ENCODE data around the gene CELSR1.

CELSR1 gene

GRCh38 chr22:46521994-46522393 is 15.4 kb downstream of the CELSR1 start:
- no peak for DNase-seq (ENCODE audit: extremely low read depth, low read depth)
- H3K4me3 ChIP-seq (replicated peaks; ENCODE audit: low read depth, low read length) = no peak overlapping the region
- TF ChIP-seq, protein P1, sequence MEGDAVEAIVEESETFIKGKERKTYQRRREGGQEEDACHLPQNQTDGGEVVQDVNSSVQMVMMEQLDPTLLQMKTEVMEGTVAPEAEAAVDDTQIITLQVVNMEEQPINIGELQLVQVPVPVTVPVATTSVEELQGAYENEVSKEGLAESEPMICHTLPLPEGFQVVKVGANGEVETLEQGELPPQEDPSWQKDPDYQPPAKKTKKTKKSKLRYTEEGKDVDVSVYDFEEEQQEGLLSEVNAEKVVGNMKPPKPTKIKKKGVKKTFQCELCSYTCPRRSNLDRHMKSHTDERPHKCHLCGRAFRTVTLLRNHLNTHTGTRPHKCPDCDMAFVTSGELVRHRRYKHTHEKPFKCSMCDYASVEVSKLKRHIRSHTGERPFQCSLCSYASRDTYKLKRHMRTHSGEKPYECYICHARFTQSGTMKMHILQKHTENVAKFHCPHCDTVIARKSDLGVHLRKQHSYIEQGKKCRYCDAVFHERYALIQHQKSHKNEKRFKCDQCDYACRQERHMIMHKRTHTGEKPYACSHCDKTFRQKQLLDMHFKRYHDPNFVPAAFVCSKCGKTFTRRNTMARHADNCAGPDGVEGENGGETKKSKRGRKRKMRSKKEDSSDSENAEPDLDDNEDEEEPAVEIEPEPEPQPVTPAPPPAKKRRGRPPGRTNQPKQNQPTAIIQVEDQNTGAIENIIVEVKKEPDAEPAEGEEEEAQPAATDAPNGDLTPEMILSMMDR (IDR thresholded peaks at IDR 0.05; ENCODE audit: low read depth, low read length, missing control alignments) = no peak

DNA sequence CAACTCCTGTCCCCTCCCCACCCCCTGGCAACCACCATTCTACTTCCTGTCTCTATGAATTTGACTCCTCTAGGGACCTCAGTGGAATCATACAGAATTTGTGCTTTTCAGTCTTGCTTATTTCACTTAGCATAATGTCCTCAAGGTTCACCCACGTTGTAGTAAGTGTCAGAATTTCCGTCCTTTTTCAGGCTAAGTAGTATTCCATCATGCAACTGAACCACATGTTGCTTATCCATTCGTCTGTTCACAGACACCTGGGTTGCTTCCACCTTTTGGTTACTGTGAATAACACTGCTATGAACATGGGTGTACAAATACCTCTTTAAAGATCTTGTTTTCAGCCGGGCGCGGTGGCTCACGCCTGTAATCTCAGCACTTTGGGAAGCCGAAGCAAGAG is 16.5 kb downstream of the CELSR1 start:
- no peak for DNase-seq (ENCODE audit: extremely low read depth, low read depth)
- no peak overlapping the region for H3K4me3 ChIP-seq (replicated peaks; ENCODE audit: low read depth, low read length)
- TF ChIP-seq, protein P1 (IDR thresholded peaks at IDR 0.05; ENCODE audit: low read depth, low read length, missing control alignments) = no peak

GRCh38 chr22:46519377-46519776 is 18.0 kb downstream of the CELSR1 start:
- TF ChIP-seq, protein P1 (IDR thresholded peaks at IDR 0.05; ENCODE audit: low read depth, low read length, missing control alignments) = no peak
- no peak for DNase-seq (ENCODE audit: extremely low read depth, low read depth)

DNA sequence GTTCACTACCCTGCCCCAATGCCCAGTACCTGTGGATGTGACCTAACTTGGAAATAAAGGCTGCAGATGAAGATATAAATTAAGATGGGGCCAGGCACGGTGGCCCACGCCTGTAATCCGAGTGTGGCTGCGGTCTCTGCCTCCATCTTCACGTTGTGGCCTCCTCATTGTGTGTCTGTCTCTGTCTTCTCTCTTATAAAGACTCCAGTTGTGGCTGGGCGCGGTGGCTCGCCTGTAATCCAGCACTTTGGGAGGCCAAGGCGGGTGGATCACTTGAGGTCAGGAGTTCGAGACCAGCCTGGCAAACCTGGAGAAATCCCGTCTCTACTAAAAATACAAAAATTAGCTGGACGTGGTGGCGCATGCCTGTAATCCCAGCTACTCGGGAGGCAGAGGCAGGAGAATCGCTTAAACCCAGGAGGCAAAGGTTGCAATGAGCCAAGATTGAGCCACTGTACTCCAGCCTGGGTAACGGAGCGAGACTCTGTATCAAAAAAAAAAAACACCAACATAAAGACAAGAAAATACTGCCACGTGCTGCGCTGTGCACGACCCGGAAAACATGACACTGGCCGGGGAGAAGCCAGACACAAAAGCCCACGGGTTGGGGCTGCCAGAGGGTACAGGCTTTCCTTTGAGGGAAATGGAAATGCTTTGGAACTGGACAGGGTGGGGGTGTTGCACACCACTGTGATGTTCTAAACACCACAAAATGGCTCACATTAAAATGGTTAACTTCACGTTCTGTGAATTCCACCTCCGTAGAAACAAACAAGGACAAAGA is 18.7 kb downstream of the CELSR1 start:
- no peak for DNase-seq (ENCODE audit: extremely low read depth, low read depth)
- H3K4me3 ChIP-seq (replicated peaks; ENCODE audit: low read depth, low read length) = no peak overlapping the region
- TF ChIP-seq, protein P1 (IDR thresholded peaks at IDR 0.05; ENCODE audit: low read depth, low read length, missing control alignments) = no peak

More at GRCh38 chr22:46519377-46519776, 18.0 kb downstream of the CELSR1 start:
- no peak overlapping the region for H3K4me3 ChIP-seq (replicated peaks; ENCODE audit: low read depth, low read length)

DNA sequence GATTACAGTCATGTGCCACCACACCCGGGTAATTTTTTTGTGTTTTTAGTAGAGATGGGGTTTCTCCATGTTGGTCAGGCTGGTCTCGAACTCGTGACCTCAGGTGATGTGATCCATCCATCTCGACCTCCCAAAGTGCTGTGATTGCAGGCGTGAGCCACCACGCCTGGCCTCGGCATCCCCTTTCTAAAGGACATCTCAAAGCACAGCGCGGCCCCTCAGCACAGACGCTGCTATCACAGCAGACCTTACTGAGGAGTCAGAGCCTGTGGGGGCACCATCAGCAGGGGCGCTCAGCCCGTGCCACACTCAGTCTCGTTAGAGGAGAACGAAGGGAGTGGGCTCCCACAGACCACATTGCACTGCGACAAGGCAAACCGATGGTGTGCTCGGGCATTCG is 19.4 kb downstream of the CELSR1 start:
- TF ChIP-seq, protein P1 (IDR thresholded peaks at IDR 0.05; ENCODE audit: low read depth, low read length, missing control alignments) = no peak
- no peak overlapping the region for H3K4me3 ChIP-seq (replicated peaks; ENCODE audit: low read depth, low read length)
- no peak for DNase-seq (ENCODE audit: extremely low read depth, low read depth)

DNA sequence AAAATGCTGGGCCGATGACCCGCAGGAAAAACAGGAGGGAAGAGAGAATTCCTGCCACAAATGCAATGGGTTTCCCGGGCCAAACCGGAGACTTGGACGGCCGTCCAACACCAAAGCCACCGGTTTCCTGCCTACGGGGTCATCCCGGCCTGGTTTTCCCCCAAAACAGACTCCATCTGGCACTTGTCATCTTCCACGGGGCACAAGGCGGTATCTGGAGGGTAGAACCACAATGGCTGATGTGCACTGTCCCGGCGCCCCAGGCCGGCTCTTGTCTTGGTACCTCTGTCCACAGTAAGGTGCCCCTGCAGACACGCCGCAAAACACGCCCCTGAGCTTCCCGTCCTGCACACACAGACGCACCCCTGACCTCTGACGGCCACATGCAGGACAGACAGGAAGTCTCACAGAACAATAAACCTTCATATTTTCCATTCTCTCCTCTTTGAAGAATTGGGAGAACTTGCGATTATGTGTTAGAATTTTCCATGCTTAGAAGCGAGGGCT is 20.1 kb downstream of the CELSR1 start:
- H3K4me3 ChIP-seq (replicated peaks; ENCODE audit: low read depth, low read length) = no peak overlapping the region
- DNase-seq (ENCODE audit: extremely low read depth, low read depth) = no peak
- TF ChIP-seq, protein P1 (IDR thresholded peaks at IDR 0.05; ENCODE audit: low read depth, low read length, missing control alignments) = no peak
